ENCODE data around the gene SERTAD4. TPM values are rescaled to one million over a fixed set of nuclear protein-coding genes. Genes with fewer than 3 reads are reported as not detected.

SERTAD4 gene
- polyA plus RNA-seq, 3 donors: not detected

- Mint-ChIP-seq H3K27me3 (ENCODE audit: low read depth in 3 of 3) (peaks cover 1 to 7% (median 2%) of the 10 kb centered on the region in 3 donors), H3K4me1 (no peaks in the 10 kb centered on the region), H3K4me3 (no peak overlapping the region), H3K27ac (no peak overlapping the region), H3K36me3 (no peaks in the 10 kb centered on the region), H3K9me3 (peaks cover 0 to 14% (median 5%) of the 10 kb centered on the region in 7 donors)
- DNase-seq: no peak
- H3K27ac ChIP-seq (ENCODE audit: low read depth in 1 of 2, low read length in 2 of 2): no peak overlapping the region
- H4K20me1 ChIP-seq (ENCODE audit: insufficient read depth, low read length): no peaks in the 10 kb centered on the region
- TF ChIP-seq CTCF (IDR thresholded peaks at IDR 0.05): no peak
- H3K4me3 ChIP-seq (replicated peaks in 1 of 3; ENCODE audit: low read depth in 2 of 3, low read length in 3 of 3): no peak overlapping the region
- no peaks in the 10 kb centered on the region for H3K36me3 ChIP-seq (replicated peaks in 1 of 2; ENCODE audit: control insufficient read depth in 1 of 2, insufficient read depth in 2 of 2, low read length in 2 of 2)
- no peak overlapping the region for H3K9ac ChIP-seq (ENCODE audit: insufficient read depth, low read length, poor library complexity, severe bottlenecking)
- H2AFZ ChIP-seq (ENCODE audit: insufficient read depth, low read depth, low read length, poor library complexity, severe bottlenecking): no peak overlapping the region
- no peaks in the 10 kb centered on the region for H3K27me3 ChIP-seq (ENCODE audit: control insufficient read depth in 2 of 2, insufficient read depth in 2 of 2, low read length in 2 of 2)
- no peak overlapping the region for H3K4me2 ChIP-seq (replicated peaks; ENCODE audit: extremely low read depth, low read length, poor library complexity, severe bottlenecking)
- H3K4me1 ChIP-seq (ENCODE audit: control insufficient read depth in 1 of 2, insufficient read depth in 2 of 2, low read length in 2 of 2): no peaks in the 10 kb centered on the region
- H3K79me2 ChIP-seq (ENCODE audit: insufficient read depth, low read length): no peaks in the 10 kb centered on the region
- intact Hi-C loops (cut with micrococcal nuclease): no loop called here
- no CpG with 5 or more reads among the region's 3 CpGs for WGBS (ENCODE audit: insufficient coverage)
- peaks cover 10 to 25% of the 10 kb centered on the region in 2 donors for H3K9me3 ChIP-seq (replicated peaks in 1 of 2; ENCODE audit: control insufficient read depth in 1 of 2, insufficient read depth in 1 of 2, low read length in 2 of 2)
Observed at GRCh38 chr1:210198840-210199239, 33.8 kb upstream of the SERTAD4 start.

- no peak for TF ChIP-seq CTCF (IDR thresholded peaks at IDR 0.05)
- H4K20me1 ChIP-seq (ENCODE audit: insufficient read depth, low read length): no peaks in the 10 kb centered on the region
- no peak overlapping the region for H3K4me3 ChIP-seq (replicated peaks in 1 of 3; ENCODE audit: low read depth in 2 of 3, low read length in 3 of 3)
- Mint-ChIP-seq H3K4me1 (no peaks in the 10 kb centered on the region), H3K27ac (no peak overlapping the region), H3K36me3 (no peaks in the 10 kb centered on the region), H3K9me3 (peaks cover 0 to 14% (median 5%) of the 10 kb centered on the region in 7 donors), H3K27me3 (ENCODE audit: low read depth in 3 of 3) (peaks cover 1 to 7% (median 3%) of the 10 kb centered on the region in 3 donors), H3K4me3 (no peak overlapping the region)
- H3K9me3 ChIP-seq (replicated peaks in 1 of 2; ENCODE audit: control insufficient read depth in 1 of 2, insufficient read depth in 1 of 2, low read length in 2 of 2): peaks cover 10 to 15% of the 10 kb centered on the region in 2 donors
- WGBS (ENCODE audit: insufficient coverage): no CpG with 5 or more reads among the region's 3 CpGs
- no peak overlapping the region for H3K9ac ChIP-seq (ENCODE audit: insufficient read depth, low read length, poor library complexity, severe bottlenecking)
- intact Hi-C loops (cut with micrococcal nuclease): no loop called here
- H3K79me2 ChIP-seq (ENCODE audit: insufficient read depth, low read length): no peaks in the 10 kb centered on the region
- DNase-seq: no peak
- no peak overlapping the region for H3K4me2 ChIP-seq (replicated peaks; ENCODE audit: extremely low read depth, low read length, poor library complexity, severe bottlenecking)
- no peak overlapping the region for H3K27ac ChIP-seq (ENCODE audit: low read depth in 1 of 2, low read length in 2 of 2)
- H3K36me3 ChIP-seq (replicated peaks in 1 of 2; ENCODE audit: control insufficient read depth in 1 of 2, insufficient read depth in 2 of 2, low read length in 2 of 2): no peaks in the 10 kb centered on the region
- no peaks in the 10 kb centered on the region for H3K4me1 ChIP-seq (ENCODE audit: control insufficient read depth in 1 of 2, insufficient read depth in 2 of 2, low read length in 2 of 2)
- H3K27me3 ChIP-seq (ENCODE audit: control insufficient read depth in 2 of 2, insufficient read depth in 2 of 2, low read length in 2 of 2): no peaks in the 10 kb centered on the region
- H2AFZ ChIP-seq (ENCODE audit: insufficient read depth, low read depth, low read length, poor library complexity, severe bottlenecking): no peak overlapping the region
Observed at GRCh38 chr1:210200124-210200736, 32.4 kb upstream of the SERTAD4 start.

All from CD14-positive monocyte (primary cell).